Skeletal muscle satellite cell (primary cell): ENCODE measurements around the gene TMEM106B. TPM values are rescaled to one million over a fixed set of nuclear protein-coding genes. Genes with fewer than 3 reads are reported as not detected.
"Not testable (repeated sequence)": the region's sequence is repeated elsewhere in the genome, so short reads cannot be mapped to it uniquely, and the experiment has no call there.

ENCODE experiments used
- H3K27me3 ChIP-seq: 2 replicates; pipeline ENCODE4 v1.7.0; 2013; ENCODE audit warnings: low read length; ENCODE audit not compliant: control insufficient read depth, insufficient read depth
- H3K36me3 ChIP-seq: 2 replicates; pipeline ENCODE4 v1.7.0; 2013; ENCODE audit warnings: mild to moderate bottlenecking, control low read depth, low read length; ENCODE audit not compliant: insufficient read depth
- H3K4me1 ChIP-seq: 2 replicates; pipeline ENCODE4 v1.7.0; 2013; ENCODE audit warnings: low read length; ENCODE audit not compliant: control insufficient read depth, insufficient read depth
- H3K4me2 ChIP-seq: 2 replicates; pipeline ENCODE4 v1.7.0; 2013; ENCODE audit warnings: mild to moderate bottlenecking, low read length
- H3K4me3 ChIP-seq: 2 replicates; pipeline ENCODE4 v1.7.0; 2013; ENCODE audit warnings: low read length
- H3K9ac ChIP-seq: 2 replicates; pipeline ENCODE4 v1.7.0; 2013; ENCODE audit warnings: mild to moderate bottlenecking, low read depth, low read length, moderate library complexity
- H3K9me3 ChIP-seq: replicated peaks from 2 replicates; pipeline ENCODE4 v1.7.0; 2013; ENCODE audit warnings: mild to moderate bottlenecking, control low read depth, low read length
- total RNA-seq: library from RNA; depleted of rRNA; stranded (reverse); fragments of >200 nt; gene quantifications from 2 replicates; pipeline ENCODE4 v1.2.3, GENCODE V29; 2012; rRNA removed

Gene TMEM106B
- 40.0 and 57.0 TPM in 2 replicates for total RNA-seq

GRCh38 chr7:12211054-12211710, at the start of gene TMEM106B:
TMEM106B (plus strand) TSS chr7:12211294; CDS start chr7:12214811, 3,517 bp downstream.
- peak within 1 kb of the TSS; percentile 91 for H3K4me2 ChIP-seq
- H3K4me1 ChIP-seq: peaks cover 13% of the 10 kb centered on the region
- peaks cover 3% of the 10 kb centered on the region for H3K36me3 ChIP-seq
- peak within 1 kb of the TSS; percentile 88 for H3K9ac ChIP-seq
- peak within 1 kb of the TSS; percentile 87 for H3K4me3 ChIP-seq
- peaks cover 18% of the 10 kb centered on the region for H3K27me3 ChIP-seq
- H3K9me3 ChIP-seq: no peaks in the 10 kb centered on the region

DNA sequence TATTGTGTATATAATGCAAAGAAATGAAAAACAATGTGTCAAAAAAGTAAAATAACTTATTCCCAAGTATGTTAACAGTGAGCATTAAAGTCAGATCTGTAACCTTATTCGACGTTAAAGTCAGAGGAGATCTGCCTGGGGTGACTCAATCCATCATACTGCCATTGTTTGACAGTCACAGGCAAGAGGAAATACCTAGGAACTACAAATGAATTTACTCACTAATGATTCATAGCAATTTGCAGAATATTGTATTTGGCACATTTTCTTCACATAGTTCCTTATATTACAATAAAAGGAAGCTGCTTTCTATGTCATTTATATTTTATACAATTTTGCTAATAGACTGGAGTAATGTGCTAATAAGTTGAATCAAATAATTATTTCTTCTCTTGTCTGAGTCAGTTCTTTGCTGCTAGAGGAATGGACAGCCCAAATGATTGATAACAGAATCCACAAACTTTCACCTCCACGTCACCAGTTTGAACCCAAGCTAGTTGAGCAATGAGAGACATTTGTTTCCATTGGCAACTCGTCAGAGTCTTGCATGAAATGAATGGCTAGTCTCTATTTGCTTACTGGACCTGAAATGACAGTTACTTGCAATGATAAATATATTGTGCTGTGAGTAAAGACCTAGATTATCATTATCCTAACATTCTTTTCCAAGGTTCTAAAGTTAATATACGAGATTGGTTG, 48.5 kb upstream of the TMEM106B start:
- no peaks in the 10 kb centered on the region for H3K9me3 ChIP-seq
- H3K36me3 ChIP-seq: no peaks in the 10 kb centered on the region
- no peaks in the 10 kb centered on the region for H3K27me3 ChIP-seq
- peaks cover 9% of the 10 kb centered on the region for H3K4me1 ChIP-seq
- peak overlapping the region; percentile 36 for H3K4me2 ChIP-seq
- no peak overlapping the region for H3K9ac ChIP-seq
- H3K4me3 ChIP-seq: no peak overlapping the region

DNA sequence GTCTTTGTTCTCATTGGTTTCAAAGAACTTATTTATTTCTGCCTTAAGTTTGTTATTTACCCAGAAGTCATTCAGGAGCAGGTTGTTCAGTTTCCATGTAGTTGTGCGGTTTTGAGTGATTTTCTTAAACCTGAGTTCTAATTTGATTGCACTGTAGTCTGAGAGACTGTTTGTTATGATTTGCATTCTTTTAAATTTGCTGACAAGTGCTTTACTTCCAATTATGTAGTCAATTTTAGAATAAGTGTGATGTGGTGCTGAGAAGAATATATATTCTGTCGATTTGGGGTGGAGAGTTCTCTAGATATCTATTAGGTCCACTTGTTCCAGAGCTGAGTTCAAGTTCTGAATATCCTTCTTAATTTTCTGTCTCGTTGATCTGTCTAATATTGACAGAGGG, 43.0 kb upstream of the TMEM106B start:
- not testable (repeated sequence) for H3K9ac ChIP-seq, H3K27me3 ChIP-seq, H3K4me3 ChIP-seq, H3K36me3 ChIP-seq, H3K4me1 ChIP-seq, H3K4me2 ChIP-seq, H3K9me3 ChIP-seq

- H3K4me2 ChIP-seq, H3K9me3 ChIP-seq, H3K27me3 ChIP-seq, H3K36me3 ChIP-seq, H3K4me1 ChIP-seq, H3K9ac ChIP-seq, H3K4me3 ChIP-seq: not testable (repeated sequence)
These were observed 40.9 kb upstream of the TMEM106B start for GRCh38 chr7:12169981-12170820.

GRCh38 chr7:12173671-12174070, 37.4 kb upstream of the TMEM106B start:
- no peak overlapping the region for H3K4me2 ChIP-seq
- H3K9ac ChIP-seq: no peak overlapping the region
- H3K9me3 ChIP-seq: no peaks in the 10 kb centered on the region
- no peaks in the 10 kb centered on the region for H3K4me1 ChIP-seq
- no peak overlapping the region for H3K4me3 ChIP-seq
- H3K27me3 ChIP-seq: no peaks in the 10 kb centered on the region
- no peaks in the 10 kb centered on the region for H3K36me3 ChIP-seq

DNA sequence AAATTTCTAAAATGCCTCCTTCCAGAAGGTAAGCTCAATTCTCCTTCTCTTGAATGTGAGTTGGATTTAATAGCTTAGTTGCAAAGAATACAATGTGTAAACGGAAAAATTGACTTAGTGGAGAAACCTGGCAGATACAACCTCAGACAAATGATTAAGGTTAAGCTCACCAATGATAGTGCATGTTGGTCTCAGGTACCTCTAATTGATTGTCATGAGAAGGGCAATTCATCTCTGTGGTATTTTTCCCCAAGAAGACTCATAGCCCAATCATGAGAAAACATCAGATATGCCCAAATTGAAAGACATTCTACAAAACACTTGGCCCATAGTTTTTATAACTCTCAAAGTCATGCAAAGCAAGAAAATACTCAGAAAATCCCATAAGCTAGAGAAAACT, 36.2 kb upstream of the TMEM106B start:
- H3K4me2 ChIP-seq: no peak overlapping the region
- no peaks in the 10 kb centered on the region for H3K9me3 ChIP-seq
- no peaks in the 10 kb centered on the region for H3K27me3 ChIP-seq
- no peak overlapping the region for H3K4me3 ChIP-seq
- H3K36me3 ChIP-seq: no peaks in the 10 kb centered on the region
- H3K4me1 ChIP-seq: no peaks in the 10 kb centered on the region
- H3K9ac ChIP-seq: no peak overlapping the region

DNA sequence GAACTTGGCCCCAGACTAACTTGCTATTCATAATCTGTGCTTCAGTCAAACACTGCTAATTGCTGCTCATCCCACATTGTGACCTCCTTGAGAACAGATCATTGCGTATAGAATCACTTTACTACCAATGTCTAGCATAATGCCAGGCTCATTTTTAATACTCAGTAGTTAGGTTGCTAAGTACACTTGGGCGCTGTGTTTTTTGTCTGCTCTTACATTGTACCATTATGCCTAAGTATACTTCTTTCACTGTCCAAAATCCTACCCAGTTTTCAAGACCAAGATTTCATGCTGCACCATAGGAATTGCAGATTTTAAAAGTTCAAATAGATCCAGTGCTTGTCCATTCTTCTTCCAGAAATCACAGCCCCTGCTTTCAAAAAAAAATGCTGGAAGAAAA, 32.8 kb upstream of the TMEM106B start:
- H3K27me3 ChIP-seq: no peaks in the 10 kb centered on the region
- H3K4me3 ChIP-seq: no peak overlapping the region
- no peaks in the 10 kb centered on the region for H3K36me3 ChIP-seq
- no peaks in the 10 kb centered on the region for H3K4me1 ChIP-seq
- H3K9me3 ChIP-seq: no peaks in the 10 kb centered on the region
- no peak overlapping the region for H3K9ac ChIP-seq
- H3K4me2 ChIP-seq: no peak overlapping the region

GRCh38 chr7:12194426-12194825, 16.7 kb upstream of the TMEM106B start:
- no peaks in the 10 kb centered on the region for H3K9me3 ChIP-seq
- no peak overlapping the region for H3K4me3 ChIP-seq
- H3K4me1 ChIP-seq: no peaks in the 10 kb centered on the region
- no peak overlapping the region for H3K4me2 ChIP-seq
- no peak overlapping the region for H3K9ac ChIP-seq
- H3K27me3 ChIP-seq: peaks cover 2% of the 10 kb centered on the region
- H3K36me3 ChIP-seq: no peaks in the 10 kb centered on the region

DNA sequence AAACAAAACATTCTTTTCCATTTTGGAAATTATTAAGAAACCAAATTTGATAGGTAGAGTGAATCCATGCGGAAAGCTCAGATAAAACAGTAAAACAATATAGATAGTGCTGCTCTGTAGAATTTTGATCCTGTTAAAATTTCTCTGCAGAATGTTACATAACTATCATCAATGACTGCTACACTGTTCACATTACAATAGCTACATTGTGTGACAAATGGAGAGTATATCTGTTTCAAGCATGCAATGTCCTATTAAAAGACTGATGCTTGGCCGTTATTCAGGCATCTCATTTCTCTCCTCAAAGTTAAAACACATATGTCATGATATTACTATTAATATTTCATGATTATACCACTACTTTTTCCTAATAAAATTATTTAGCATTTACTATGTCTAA, 14.7 kb upstream of the TMEM106B start:
- Histone ChIP-seq H3K9ac (no peak overlapping the region), H3K36me3 (no peaks in the 10 kb centered on the region), H3K4me1 (no peaks in the 10 kb centered on the region), H3K4me2 (no peak overlapping the region), H3K27me3 (peaks cover 2% of the 10 kb centered on the region), H3K4me3 (no peak overlapping the region), H3K9me3 (no peaks in the 10 kb centered on the region)

- Histone ChIP-seq H3K36me3 (no peaks in the 10 kb centered on the region), H3K4me2 (no peak overlapping the region), H3K9me3 (no peaks in the 10 kb centered on the region), H3K9ac (no peak overlapping the region), H3K4me1 (no peaks in the 10 kb centered on the region), H3K4me3 (no peak overlapping the region), H3K27me3 (peaks cover 2% of the 10 kb centered on the region)
These were observed 11.7 kb upstream of the TMEM106B start for GRCh38 chr7:12199363-12199762.

GRCh38 chr7:12207046-12207445, 4.0 kb upstream of the TMEM106B start:
- Histone ChIP-seq H3K4me3 (no peak overlapping the region), H3K9ac (no peak overlapping the region), H3K36me3 (no peaks in the 10 kb centered on the region), H3K9me3 (no peaks in the 10 kb centered on the region), H3K27me3 (peaks cover 18% of the 10 kb centered on the region), H3K4me2 (no peak overlapping the region), H3K4me1 (peaks cover 7% of the 10 kb centered on the region)
